Hematopoietic multipotent progenitor cell (in vitro differentiated cells): ENCODE measurements around the gene FAN1. TPM values are rescaled to one million over a fixed set of nuclear protein-coding genes. Genes with fewer than 3 reads are reported as not detected.
"Not testable (repeated sequence)": the region's sequence is repeated elsewhere in the genome, so short reads cannot be mapped to it uniquely, and the experiment has no call there.

Experiments used
- DNase-seq, 3 donors: peaks; one replicate each; pipeline ENCODE4 v3.0.0-alpha.2; 2011 to 2015; ENCODE audit warnings: low read depth in 2 of 3, low spot score in 2 of 3
- total RNA-seq: library from RNA; depleted of rRNA; stranded (reverse); fragments of >200 nt; gene quantifications from one replicate; pipeline ENCODE4 v1.2.3, GENCODE V29; 2012

The FAN1 gene
- 11.0 TPM for total RNA-seq

GRCh38 chr15:30903497-30904187, at the start of gene FAN1:
TSS of gene FAN1 (plus strand) at chr15:30903915. CDS start at chr15:30904664, 749 bp downstream.
- DNase-seq, result peak; percentile 41 to 84 (median 78)

GRCh38 chr15:30859091-30859874, 44.4 kb upstream of the FAN1 start:
- peak in 2 of 3 donors; percentile 15 to 45 for DNase-seq

GRCh38 chr15:30865257-30865656, 38.5 kb upstream of the FAN1 start:
- DNase-seq, result no peak

GRCh38 chr15:30870681-30871080, 33.0 kb upstream of the FAN1 start:
- no peak for DNase-seq

- DNase-seq, result no peak
Measured at GRCh38 chr15:30872341-30872748, 31.4 kb upstream of the FAN1 start.

GRCh38 chr15:30877070-30877469, 26.6 kb upstream of the FAN1 start:
- no peak for DNase-seq

GRCh38 chr15:30878515-30878914, 25.2 kb upstream of the FAN1 start:
- no peak for DNase-seq

GRCh38 chr15:30882849-30883433, 20.8 kb upstream of the FAN1 start:
- DNase-seq, result no peak

GRCh38 chr15:30883666-30884065, 20.0 kb upstream of the FAN1 start:
- not testable (repeated sequence) for DNase-seq

GRCh38 chr15:30885814-30886213, 17.9 kb upstream of the FAN1 start:
- DNase-seq, result no peak

- no peak for DNase-seq
Measured at GRCh38 chr15:30889196-30889595, 14.5 kb upstream of the FAN1 start.

GRCh38 chr15:30895461-30896210, 8.1 kb upstream of the FAN1 start:
- DNase-seq, result no peak

- DNase-seq, result no peak
Measured at GRCh38 chr15:30896211-30896606, 7.5 kb upstream of the FAN1 start.

GRCh38 chr15:30901889-30902288, 1.8 kb upstream of the FAN1 start:
- no peak for DNase-seq

- DNase-seq, result no peak
Measured at GRCh38 chr15:30904812-30905211, 1.1 kb downstream of the FAN1 start.

GRCh38 chr15:30905821-30906220, 2.1 kb downstream of the FAN1 start:
- no peak for DNase-seq

- no peak for DNase-seq
Measured at GRCh38 chr15:30906366-30906765, 2.7 kb downstream of the FAN1 start.

GRCh38 chr15:30913761-30914160, 10.0 kb downstream of the FAN1 start:
- no peak for DNase-seq

GRCh38 chr15:30917013-30917412, 13.3 kb downstream of the FAN1 start:
- DNase-seq, result no peak

- DNase-seq, result no peak
Measured at GRCh38 chr15:30917675-30918074, 14.0 kb downstream of the FAN1 start.

GRCh38 chr15:30918366-30918765, 14.7 kb downstream of the FAN1 start:
- DNase-seq, result no peak
